ENCODE results near the gene ASB16. TPM values are rescaled to one million over a fixed set of nuclear protein-coding genes. Genes with fewer than 3 reads are reported as not detected.
"Not testable (repeated sequence)": the region's sequence is repeated elsewhere in the genome, so short reads cannot be mapped to it uniquely, and the experiment has no call there.

Gene ASB16
- total and polyA plus RNA-seq, 2 donors, result 0.14 TPM; not detected in 1

DNA sequence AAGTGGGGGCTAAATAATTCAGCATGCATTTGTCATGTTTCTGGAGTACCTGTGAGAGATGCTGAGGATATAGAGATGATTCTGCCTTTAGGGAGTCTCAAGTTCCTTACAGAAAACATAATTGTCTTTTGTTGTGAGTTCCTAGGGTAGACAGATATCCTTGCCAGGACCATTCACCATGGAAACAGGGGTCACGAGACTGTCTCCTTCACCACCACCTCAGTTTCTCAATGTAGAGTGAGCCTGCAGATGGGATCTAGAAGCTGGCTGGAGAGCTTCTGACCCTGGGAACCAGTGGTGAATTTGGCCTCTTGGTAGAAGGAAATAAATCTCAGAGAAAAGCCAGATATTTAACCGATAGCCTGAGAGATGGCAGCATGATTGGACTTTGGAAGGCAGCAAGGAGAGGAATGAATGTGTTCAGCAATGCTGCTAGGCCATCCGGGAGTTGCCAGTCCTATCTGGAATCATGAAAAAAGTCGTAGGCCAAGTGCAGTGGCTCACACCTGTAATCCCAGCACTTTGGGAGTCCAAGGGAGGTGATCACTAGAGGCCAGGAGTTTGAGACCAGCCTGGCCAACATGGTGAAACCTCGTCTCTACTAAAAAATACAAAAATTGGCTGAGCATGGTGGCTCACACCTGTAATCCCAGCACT lies 39.7 kb upstream of the ASB16 start:
- Histone ChIP-seq H3K4me1 (ENCODE audit: control insufficient read depth in 2 of 2, insufficient read depth in 2 of 2, low read length in 2 of 2) (no peaks in the 10 kb centered on the region), H3K36me3 (ENCODE audit: control insufficient read depth in 2 of 2, insufficient read depth in 2 of 2, low read length in 1 of 2) (no peaks in the 10 kb centered on the region), H3K27me3 (ENCODE audit: control insufficient read depth in 2 of 2, insufficient read depth in 1 of 2, low read length in 1 of 2) (no peaks in the 10 kb centered on the region)

DNA sequence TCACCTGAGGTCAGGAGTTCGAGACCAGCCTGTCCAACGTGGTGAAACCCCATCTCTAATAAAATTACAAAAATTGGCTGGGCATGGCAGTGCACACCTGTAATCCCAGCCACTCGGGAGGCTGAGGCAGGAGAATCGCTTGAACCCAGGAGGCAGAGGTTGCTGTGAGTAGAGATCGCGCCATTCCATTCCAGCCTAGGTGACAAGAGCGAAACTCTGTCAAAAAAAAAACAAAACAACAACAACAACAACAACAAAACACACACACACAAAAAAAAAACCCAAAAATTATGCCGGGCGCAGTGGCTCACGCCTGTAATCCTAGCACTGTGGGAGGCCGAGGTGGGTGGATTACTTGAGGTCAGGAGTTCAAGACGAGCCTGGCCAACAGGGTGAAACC lies 39.1 kb upstream of the ASB16 start:
- WGBS, result 96% methylated on average over 12 of the region's 12 CpGs
- not testable (repeated sequence) for DNase-seq (ENCODE audit: low read depth in 6 of 9, low spot score in 9 of 9); H3K36me3 ChIP-seq (ENCODE audit: control insufficient read depth in 2 of 2, insufficient read depth in 2 of 2, low read length in 1 of 2); H3K27me3 ChIP-seq (ENCODE audit: control insufficient read depth in 2 of 2, insufficient read depth in 1 of 2, low read length in 1 of 2); H3K4me1 ChIP-seq (ENCODE audit: control insufficient read depth in 2 of 2, insufficient read depth in 2 of 2, low read length in 2 of 2); H3K27ac ChIP-seq (ENCODE audit: low read depth in 1 of 2, low read length in 1 of 2); H3K9me3 ChIP-seq (ENCODE audit: control insufficient read depth in 2 of 2, insufficient read depth in 1 of 2, low read length in 1 of 2); H3K4me3 ChIP-seq (ENCODE audit: low read length in 2 of 2)

More for the DNA sequence above, 39.7 kb upstream of the ASB16 start:
- H3K9me3 ChIP-seq (ENCODE audit: control insufficient read depth in 2 of 2, insufficient read depth in 1 of 2, low read length in 1 of 2), result no peaks in the 10 kb centered on the region
- no peak overlapping the region for H3K4me3 ChIP-seq (ENCODE audit: low read length in 2 of 2)
- WGBS, result 98% methylated on average over 5 of the region's 5 CpGs
- no peak overlapping the region for H3K27ac ChIP-seq (ENCODE audit: low read depth in 1 of 2, low read length in 1 of 2)
- no peak for DNase-seq (ENCODE audit: low read depth in 6 of 9, low spot score in 9 of 9)

DNA sequence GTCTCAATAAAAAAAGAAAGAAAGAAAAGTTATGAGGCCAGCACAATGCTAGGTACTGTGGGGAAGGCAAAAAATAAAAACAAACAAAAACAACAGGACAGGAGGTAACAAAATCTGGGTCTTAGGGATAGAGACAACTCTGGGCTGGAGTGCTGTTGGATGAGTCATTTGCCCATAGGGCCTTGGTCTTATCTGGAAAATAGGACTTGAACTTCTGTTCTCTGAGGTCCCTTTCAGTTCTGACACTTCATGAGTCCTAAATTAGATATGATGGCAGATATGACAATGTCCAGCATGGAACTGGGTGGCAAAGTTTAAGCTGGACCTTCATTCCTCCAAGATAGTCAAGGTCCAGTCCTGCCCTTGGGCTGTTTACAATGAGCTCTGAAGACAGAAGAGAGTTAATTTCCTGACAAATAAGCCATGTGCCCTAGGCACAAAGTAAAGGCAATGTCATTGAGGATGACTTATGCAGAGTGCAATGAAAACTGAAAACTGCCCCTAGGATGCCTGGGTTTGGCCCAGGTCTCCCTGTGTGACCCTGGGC lies 38.2 kb upstream of the ASB16 start:
- Histone ChIP-seq H3K4me3 (ENCODE audit: low read length in 2 of 2) (no peak overlapping the region), H3K27ac (ENCODE audit: low read depth in 1 of 2, low read length in 1 of 2) (no peak overlapping the region), H3K9me3 (ENCODE audit: control insufficient read depth in 2 of 2, insufficient read depth in 1 of 2, low read length in 1 of 2) (no peaks in the 10 kb centered on the region), H3K27me3 (ENCODE audit: control insufficient read depth in 2 of 2, insufficient read depth in 1 of 2, low read length in 1 of 2) (no peaks in the 10 kb centered on the region), H3K36me3 (ENCODE audit: control insufficient read depth in 2 of 2, insufficient read depth in 2 of 2, low read length in 1 of 2) (no peaks in the 10 kb centered on the region), H3K4me1 (ENCODE audit: control insufficient read depth in 2 of 2, insufficient read depth in 2 of 2, low read length in 2 of 2) (no peaks in the 10 kb centered on the region)
- no peak for DNase-seq (ENCODE audit: low read depth in 6 of 9, low spot score in 9 of 9)

DNA sequence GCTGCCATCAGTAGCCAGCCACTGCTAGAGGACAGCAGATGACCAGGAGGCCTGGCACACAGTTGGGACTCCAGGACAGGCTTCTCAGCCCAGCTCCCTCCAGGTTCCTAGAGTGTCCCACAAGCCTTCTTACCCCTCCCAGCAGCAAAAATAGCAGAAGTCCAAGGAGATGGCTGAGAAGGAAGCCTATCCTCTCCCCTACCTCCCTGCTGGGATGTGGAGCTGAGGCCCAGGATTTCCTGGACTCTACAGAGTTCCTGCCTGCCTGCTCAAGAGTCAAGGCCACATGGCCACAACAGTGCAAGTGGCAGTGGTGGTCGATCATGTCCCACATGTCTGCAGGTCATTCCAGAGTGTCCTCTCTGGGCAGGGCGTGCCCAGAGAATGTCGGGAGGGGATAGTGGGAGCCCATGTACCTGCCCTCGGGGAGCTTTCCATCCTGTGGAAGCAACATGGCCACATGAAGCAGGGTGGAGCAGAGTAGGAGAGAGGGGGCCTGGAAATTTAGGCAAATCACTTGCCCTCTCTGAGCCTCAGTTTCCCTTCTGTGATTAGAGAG lies 36.5 kb upstream of the ASB16 start:
- Histone ChIP-seq H3K9me3 (ENCODE audit: control insufficient read depth in 2 of 2, insufficient read depth in 1 of 2, low read length in 1 of 2) (no peaks in the 10 kb centered on the region), H3K27me3 (ENCODE audit: control insufficient read depth in 2 of 2, insufficient read depth in 1 of 2, low read length in 1 of 2) (peaks cover 0 to 8% of the 10 kb centered on the region in 2 donors), H3K36me3 (ENCODE audit: control insufficient read depth in 2 of 2, insufficient read depth in 2 of 2, low read length in 1 of 2) (no peaks in the 10 kb centered on the region), H3K27ac (ENCODE audit: low read depth in 1 of 2, low read length in 1 of 2) (no peak overlapping the region), H3K4me3 (ENCODE audit: low read length in 2 of 2) (no peak overlapping the region), H3K4me1 (ENCODE audit: control insufficient read depth in 2 of 2, insufficient read depth in 2 of 2, low read length in 2 of 2) (peaks cover 0 to 8% of the 10 kb centered on the region in 2 donors)
- WGBS, result 81% methylated on average over 4 of the region's 4 CpGs
- DNase-seq (ENCODE audit: low read depth in 6 of 9, low spot score in 9 of 9), result no peak

DNA sequence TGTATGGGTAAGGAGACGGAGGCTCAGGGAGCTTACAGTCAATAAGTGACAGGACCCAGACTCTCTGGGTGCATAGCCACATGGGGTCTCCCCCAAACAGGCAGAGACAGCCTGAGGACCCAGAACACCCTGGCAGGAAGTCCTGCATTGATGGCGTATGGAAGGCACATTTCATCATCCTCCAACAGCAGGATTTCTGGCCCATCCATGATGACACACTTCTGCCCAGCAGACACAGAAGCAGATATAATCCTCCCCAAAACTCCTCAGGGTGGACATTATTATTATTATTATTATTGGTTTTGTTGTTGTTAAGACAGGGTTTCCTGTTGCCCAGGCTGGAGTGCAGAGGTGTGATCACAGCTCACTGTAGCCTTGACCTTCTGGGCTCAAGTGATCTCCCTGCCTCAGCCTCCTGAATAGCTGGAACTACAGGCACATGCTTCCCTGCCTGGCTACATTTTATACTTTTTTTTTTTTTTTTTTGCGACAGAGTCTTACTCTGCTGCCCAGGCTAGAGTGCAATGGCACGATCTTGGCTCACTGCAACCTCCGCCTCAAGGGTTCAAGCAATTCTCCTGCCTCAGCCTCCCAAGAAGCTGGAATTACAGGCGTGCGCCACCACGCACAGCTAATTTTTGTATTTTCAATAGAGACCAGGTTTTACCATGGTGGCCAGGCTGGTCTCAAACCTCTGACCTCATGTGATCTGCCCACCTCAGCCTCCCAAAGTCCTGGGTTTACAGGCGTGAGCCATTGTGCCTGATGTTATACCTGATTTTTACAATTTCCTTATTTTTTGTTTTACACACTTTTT lies 35.5 kb upstream of the ASB16 start:
- Histone ChIP-seq H3K9me3 (ENCODE audit: control insufficient read depth in 2 of 2, insufficient read depth in 1 of 2, low read length in 1 of 2) (no peaks in the 10 kb centered on the region), H3K27ac (ENCODE audit: low read depth in 1 of 2, low read length in 1 of 2) (no peak overlapping the region), H3K4me1 (ENCODE audit: control insufficient read depth in 2 of 2, insufficient read depth in 2 of 2, low read length in 2 of 2) (peaks cover 0 to 8% of the 10 kb centered on the region in 2 donors), H3K36me3 (ENCODE audit: control insufficient read depth in 2 of 2, insufficient read depth in 2 of 2, low read length in 1 of 2) (no peaks in the 10 kb centered on the region), H3K27me3 (ENCODE audit: control insufficient read depth in 2 of 2, insufficient read depth in 1 of 2, low read length in 1 of 2) (peaks cover 0 to 8% of the 10 kb centered on the region in 2 donors), H3K4me3 (ENCODE audit: low read length in 2 of 2) (no peak overlapping the region)
- 96% methylated on average over 9 of the region's 9 CpGs for WGBS
- no peak for DNase-seq (ENCODE audit: low read depth in 6 of 9, low spot score in 9 of 9)

DNA sequence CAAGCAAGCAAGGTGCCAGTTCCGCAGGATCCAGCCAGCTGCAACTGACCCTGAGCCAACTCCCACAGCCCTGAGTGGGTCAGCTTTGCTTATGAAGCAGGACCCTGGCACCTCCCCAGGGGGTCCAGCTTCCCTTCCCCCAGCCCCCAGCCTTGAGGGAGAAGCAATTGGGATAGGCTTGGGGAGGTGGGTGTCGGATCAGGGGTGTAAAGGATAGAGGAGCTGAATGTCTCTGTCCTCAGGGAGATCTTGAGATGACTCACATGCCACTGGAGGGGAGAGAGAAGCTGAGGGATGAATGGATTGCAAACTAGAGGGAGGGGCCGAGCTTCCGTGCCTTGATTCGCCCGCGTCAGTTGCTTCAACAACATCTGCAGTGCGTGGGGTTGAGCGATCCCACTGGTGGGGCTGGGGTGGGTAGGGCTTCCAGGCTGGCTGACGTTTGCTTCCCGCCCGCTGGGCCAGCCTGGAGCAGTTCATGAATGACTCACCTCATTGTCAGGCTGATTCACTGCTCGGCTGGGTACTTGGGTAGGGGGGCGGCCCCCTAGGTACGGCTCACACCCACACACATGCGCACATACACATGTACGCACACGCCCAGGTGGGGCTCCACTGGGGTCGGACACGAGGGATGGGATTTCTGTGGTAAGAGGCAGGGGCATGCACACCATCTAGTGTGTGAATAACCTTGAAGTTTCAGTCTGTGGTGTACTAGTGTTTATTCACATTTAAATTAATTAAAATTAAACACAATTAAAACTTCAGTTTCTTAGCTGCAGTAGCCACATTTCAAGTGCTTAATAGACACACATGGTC lies 32.4 kb upstream of the ASB16 start:
- 33% methylated on average over 20 of the region's 20 CpGs for WGBS

DNA sequence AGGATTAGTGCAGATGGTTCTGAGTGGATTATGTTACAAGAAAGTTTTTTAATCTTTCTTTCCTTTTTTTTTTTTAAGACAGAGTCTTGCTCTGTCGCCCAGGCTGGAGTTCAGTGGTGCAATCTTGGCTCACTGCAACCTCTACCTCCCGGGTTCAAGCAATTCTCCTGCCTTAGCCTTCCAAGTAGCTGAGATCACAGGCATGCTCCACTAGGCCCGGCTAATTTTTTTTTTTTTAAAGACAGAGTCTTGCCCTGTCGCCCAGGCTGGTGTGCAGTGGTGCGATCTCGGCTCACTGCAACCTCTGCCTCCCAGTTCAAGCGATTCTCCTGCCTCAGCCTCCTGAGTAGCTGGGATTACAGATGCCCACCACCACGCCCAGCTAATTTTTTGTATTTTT lies 26.6 kb upstream of the ASB16 start:
- H3K4me3 ChIP-seq (ENCODE audit: low read length in 2 of 2); H3K9me3 ChIP-seq (ENCODE audit: control insufficient read depth in 2 of 2, insufficient read depth in 1 of 2, low read length in 1 of 2); H3K27me3 ChIP-seq (ENCODE audit: control insufficient read depth in 2 of 2, insufficient read depth in 1 of 2, low read length in 1 of 2); DNase-seq (ENCODE audit: low read depth in 6 of 9, low spot score in 9 of 9); H3K27ac ChIP-seq (ENCODE audit: low read depth in 1 of 2, low read length in 1 of 2): not testable (repeated sequence)
- peaks cover 14 to 24% of the 10 kb centered on the region in 2 donors for H3K36me3 ChIP-seq (ENCODE audit: control insufficient read depth in 2 of 2, insufficient read depth in 2 of 2, low read length in 1 of 2)
- peaks cover 10 to 12% of the 10 kb centered on the region in 2 donors for H3K4me1 ChIP-seq (ENCODE audit: control insufficient read depth in 2 of 2, insufficient read depth in 2 of 2, low read length in 2 of 2)
- WGBS, result 97% methylated on average over 8 of the region's 8 CpGs

More for the DNA sequence above, 32.4 kb upstream of the ASB16 start:
- Histone ChIP-seq H3K36me3 (ENCODE audit: control insufficient read depth in 2 of 2, insufficient read depth in 2 of 2, low read length in 1 of 2) (no peaks in the 10 kb centered on the region), H3K9me3 (ENCODE audit: control insufficient read depth in 2 of 2, insufficient read depth in 1 of 2, low read length in 1 of 2) (no peaks in the 10 kb centered on the region), H3K4me1 (ENCODE audit: control insufficient read depth in 2 of 2, insufficient read depth in 2 of 2, low read length in 2 of 2) (peaks cover 12 to 18% of the 10 kb centered on the region in 2 donors), H3K4me3 (ENCODE audit: low read length in 2 of 2) (no peak overlapping the region), H3K27me3 (ENCODE audit: control insufficient read depth in 2 of 2, insufficient read depth in 1 of 2, low read length in 1 of 2) (peaks cover 0 to 8% of the 10 kb centered on the region in 2 donors), H3K27ac (ENCODE audit: low read depth in 1 of 2, low read length in 1 of 2) (no peak overlapping the region)
- peak in 1 of 9 donors; percentile 41 for DNase-seq (ENCODE audit: low read depth in 6 of 9, low spot score in 9 of 9)

DNA sequence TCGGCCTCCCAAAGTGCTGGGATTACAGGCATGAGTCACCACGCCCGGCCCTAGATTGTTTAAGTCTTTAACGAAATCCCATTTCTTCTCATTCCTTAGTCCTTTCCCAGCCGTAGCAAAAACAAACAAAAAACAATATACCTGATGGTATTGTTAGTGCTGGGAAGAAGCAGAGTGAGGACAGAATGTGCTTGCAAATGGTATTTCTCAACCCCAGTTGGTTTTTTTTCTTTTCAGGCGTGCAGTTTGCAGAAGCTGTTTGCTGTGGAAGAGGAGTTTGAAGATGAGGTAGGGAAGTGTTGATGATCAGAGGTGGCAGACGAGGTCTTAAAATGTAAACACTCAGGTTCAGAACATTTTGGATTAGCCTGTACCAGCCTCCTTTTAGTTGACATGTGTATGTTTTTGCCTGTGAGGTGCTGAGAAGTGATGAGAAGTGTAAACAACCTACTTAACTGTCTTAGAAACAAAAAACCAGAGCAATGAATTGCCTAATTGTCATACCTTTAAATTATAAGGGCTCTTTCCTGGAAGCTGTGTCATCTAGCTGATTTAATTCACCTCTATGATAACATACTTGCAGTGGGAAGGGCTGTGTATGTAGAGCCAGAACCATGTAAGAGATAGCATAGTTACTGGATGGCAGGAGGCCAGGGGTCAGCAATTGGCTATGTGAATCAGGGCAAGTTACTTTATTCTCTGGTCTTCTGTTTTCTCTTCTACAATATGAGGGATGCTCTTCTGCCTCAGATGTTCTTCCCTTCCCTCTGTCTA lies 25.4 kb upstream of the ASB16 start:
- H3K36me3 ChIP-seq (ENCODE audit: control insufficient read depth in 2 of 2, insufficient read depth in 2 of 2, low read length in 1 of 2), result peaks cover 15 to 29% of the 10 kb centered on the region in 2 donors
- no peaks in the 10 kb centered on the region for H3K27me3 ChIP-seq (ENCODE audit: control insufficient read depth in 2 of 2, insufficient read depth in 1 of 2, low read length in 1 of 2)
- no peaks in the 10 kb centered on the region for H3K9me3 ChIP-seq (ENCODE audit: control insufficient read depth in 2 of 2, insufficient read depth in 1 of 2, low read length in 1 of 2)
- no peak overlapping the region for H3K27ac ChIP-seq (ENCODE audit: low read depth in 1 of 2, low read length in 1 of 2)
- DNase-seq (ENCODE audit: low read depth in 6 of 9, low spot score in 9 of 9), result no peak
- 97% methylated on average over 7 of the region's 7 CpGs for WGBS
- no peak overlapping the region for H3K4me3 ChIP-seq (ENCODE audit: low read length in 2 of 2)
- H3K4me1 ChIP-seq (ENCODE audit: control insufficient read depth in 2 of 2, insufficient read depth in 2 of 2, low read length in 2 of 2), result peaks cover 10 to 12% of the 10 kb centered on the region in 2 donors

Measured in thymus (tissue), 11 donors.